ENCODE results near the gene VAC14.

Gene VAC14

DNA sequence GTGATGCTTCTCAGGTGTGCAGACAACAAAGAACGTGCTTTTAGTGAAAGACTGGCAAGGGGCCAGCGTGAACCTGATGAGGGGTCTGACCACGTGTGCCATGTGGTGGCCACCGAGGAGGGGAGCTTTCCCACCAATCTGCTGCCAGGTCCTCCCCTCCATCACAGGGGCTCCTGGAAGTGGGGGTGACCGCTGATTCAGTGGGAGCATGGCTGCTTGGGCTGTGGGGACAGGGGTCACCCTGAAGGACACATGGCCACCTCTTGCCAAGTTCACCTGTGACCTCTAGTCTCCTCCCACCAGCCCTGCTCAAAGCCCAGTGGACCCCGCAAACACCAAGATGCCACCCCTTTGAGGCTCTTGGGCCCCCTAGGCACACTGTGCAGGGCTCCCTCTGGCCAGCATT lies 77.2 kb downstream of the VAC14 start:
- no peak for DNase-seq

DNA sequence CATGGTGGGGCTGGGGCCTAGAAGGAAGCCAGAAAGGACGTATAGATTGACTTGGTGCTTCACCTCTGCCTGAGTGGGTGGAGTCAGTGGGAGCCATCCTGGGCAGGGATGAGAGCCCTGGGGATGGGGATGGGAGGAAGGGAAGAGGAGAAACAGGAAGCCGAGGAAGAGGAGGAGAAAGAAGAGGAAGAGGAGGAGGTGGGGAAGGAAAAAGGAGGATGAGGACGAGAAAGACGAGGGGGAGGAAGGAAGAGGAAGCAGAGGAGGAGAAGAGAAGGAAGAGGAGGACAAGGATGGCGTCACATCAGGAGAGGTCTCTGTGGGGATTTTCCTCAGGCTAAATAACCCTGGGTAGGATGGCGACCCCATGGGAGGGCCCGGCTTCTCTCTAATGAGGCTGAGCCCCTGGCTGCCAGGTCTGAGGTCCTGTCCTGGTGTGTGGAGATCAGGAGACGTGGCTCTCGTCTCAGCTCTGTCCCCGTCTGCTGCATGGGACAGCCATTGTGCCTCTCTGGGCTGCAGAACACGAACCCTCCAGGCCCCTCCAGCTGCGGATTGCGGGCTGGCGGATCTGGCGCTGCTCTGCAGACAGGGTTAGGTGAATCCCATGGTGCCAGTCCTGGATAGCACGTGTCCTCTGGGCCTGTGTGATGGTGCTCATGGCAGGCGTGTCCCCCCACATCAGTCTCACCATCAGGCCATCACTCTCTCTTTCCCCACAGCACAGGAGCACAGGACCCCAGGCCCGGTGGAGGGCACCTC lies 79.6 kb downstream of the VAC14 start:
- no peak for DNase-seq

- DNase-seq = no peak
Observed at GRCh38 chr16:70720425-70721201, 80.3 kb downstream of the VAC14 start.

GRCh38 chr16:70717065-70717464 lies 83.9 kb downstream of the VAC14 start:
- no peak for DNase-seq

- no peak for DNase-seq
Observed at GRCh38 chr16:70715860-70716357, 85.0 kb downstream of the VAC14 start.

- no peak for DNase-seq
Observed at GRCh38 chr16:70715055-70715858, 85.7 kb downstream of the VAC14 start.

- no peak for DNase-seq
Observed at GRCh38 chr16:70714581-70715054, 86.3 kb downstream of the VAC14 start.

DNA sequence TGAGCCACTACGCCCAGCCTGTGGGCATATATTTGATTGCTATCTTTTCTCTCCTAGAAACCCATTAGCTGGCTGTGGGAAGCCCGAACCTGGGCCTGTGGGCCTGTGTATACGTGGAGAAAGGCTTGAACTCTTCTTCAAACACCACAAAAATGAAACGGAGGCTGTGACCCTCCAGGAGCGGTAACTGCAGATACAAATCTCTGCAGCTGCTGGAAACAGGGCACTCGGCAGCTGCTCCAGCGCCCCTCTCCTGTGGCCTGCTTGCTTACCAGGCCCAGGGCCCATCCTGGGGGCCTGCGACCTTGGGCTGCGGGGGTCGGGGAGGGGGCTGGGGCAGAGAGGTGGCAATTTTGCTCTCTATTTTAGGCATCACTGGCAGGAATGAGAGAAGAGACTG lies 87.1 kb downstream of the VAC14 start:
- DNase-seq = no peak

DNA sequence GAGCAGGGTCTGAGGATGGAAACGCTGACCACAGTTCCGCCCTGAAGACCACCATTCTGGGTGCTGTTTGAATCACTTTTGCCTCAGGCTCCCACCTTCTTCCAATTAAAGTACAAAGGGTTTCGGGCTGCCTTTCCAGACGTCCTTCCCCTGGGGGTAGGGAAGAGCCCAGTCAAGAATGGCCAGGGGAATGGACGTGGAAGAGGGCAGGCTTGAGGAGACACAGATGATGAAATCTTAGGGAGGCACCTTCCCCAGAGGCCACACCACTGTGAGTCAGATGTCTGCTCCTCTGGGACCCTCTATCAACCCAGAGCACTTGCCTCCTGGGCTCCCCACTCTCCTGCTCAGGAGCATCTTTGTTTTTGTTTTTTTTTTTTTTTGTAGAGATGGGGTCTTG lies 87.6 kb downstream of the VAC14 start:
- no peak for DNase-seq

- no peak for DNase-seq
Observed at GRCh38 chr16:70712942-70713341, 88.0 kb downstream of the VAC14 start.

DNA sequence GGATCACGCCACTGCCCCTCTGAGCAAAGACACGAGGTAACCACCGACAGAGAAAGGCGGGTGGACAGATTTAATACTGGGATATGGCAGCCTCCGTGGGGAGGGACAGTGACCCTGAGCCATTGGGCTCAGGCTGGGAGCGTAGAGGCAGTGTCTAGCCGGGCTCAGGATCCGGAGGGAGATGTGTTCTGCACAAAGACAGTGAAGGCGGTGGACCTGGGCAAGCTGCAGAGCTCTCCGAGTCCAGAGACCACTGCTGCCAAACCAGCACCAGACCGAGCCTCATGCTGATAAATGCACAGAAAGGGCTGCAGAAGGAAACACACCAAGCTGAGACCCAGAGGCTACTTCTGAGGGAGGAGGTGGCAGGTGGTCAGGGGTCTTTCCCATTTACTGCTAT lies 88.6 kb downstream of the VAC14 start:
- no peak for DNase-seq

GRCh38 chr16:70711211-70712031 lies 89.5 kb downstream of the VAC14 start:
- no peak for DNase-seq

DNA sequence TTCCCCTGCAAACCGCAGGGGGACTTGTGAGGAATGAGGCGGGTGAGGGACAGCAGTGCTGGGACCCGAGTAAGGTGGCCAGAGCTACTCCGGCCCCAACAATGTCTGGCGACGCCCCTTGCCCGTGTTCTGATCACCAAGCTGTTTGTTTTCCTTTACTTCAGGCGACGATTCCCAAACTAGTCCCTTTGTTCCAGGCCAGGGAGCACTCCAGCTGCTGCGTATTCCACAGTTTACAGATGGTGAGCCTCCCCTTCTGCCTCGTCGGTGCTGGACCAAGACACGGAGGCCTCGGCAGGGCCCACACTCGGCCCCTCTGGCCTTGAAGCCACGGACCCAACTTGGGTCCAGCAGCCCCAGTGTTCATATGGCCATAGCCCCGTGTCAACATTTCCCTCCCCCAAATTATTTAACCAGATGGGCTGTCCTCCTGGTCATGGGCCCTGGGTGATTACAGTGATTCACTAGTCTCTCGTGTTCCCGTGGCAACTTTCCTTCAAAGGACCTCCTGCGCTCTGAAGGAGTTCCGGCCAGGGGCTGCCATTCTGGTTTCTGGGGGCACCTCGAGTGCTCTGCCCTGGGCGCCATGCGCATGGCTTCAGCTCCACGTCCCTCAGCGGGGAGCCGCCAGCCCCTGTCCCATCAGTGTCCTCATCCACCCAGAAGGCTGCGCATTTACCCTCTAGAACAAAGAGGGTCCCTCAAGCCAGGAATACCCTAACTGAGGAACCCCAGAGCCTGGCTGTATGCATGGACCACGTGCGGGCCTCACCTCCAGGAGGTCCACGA lies 90.3 kb downstream of the VAC14 start:
- DNase-seq = no peak

GRCh38 chr16:70709942-70710341 lies 91.0 kb downstream of the VAC14 start:
- no peak for DNase-seq

- DNase-seq = no peak
Observed at GRCh38 chr16:70709457-70709856, 91.5 kb downstream of the VAC14 start.

DNA sequence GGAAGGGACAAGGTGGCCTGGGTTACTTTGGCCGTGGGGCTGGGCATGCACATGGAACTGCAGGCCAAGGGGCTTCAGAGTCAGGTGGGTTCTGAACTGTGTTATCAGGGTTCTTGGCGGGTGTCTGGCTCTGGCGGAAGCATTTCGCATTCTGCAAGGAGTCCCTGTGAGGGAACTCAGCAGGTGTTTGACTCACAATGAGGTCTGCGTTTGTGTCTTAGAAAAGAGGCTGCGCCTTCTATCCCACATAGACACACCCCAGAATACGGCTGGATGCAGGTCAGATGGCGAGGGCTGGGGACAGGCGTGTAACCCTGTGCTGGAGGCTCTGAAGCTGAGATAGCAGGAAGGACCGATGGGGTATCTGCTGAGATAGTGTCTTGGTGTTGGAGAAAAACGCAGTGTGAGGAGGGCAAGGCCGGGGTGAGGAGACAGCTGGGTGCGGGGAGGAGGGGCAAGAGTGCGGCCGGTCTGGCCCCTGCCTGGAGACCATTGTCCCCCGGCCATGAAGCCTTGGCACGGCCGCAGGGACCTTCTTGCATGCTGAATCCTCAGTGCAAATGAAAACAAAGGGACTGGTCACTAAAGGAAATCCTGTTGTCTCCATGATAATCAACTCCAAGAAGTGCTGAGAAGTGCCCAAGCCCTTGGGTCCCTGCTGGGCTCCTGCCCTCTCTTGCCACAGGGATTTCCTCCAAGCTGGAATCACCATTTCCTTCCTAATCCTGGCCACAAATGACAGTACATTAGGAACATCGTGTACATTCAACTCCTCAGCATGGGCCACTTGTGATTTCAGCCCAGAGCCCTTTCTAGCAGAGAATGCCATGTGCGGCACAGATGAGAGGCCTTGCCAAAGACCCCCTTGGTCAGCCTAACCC lies 92.4 kb downstream of the VAC14 start:
- no peak for DNase-seq

- DNase-seq = no peak
Observed at GRCh38 chr16:70706948-70707465, 94.0 kb downstream of the VAC14 start.

DNA sequence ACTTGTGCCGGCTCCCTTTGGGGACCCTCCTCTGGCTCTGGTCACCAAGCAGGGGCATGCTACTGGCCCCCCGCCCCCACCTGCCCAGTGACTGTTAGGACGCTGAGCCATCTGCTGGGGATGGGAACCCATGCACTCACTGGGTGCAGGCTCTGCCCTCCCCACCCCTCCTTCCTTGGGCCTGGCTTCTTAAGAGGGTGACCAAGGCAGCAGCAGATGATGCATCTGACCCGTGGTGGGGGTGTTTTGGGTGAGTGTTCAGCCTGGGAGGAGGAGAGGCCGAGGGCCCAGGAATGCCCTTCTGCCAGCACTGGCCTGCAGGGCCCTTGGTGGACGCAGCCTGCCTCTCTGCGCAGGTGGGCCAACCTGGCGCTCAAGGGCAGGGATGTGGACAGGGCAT lies 95.9 kb downstream of the VAC14 start:
- no peak for DNase-seq

DNA sequence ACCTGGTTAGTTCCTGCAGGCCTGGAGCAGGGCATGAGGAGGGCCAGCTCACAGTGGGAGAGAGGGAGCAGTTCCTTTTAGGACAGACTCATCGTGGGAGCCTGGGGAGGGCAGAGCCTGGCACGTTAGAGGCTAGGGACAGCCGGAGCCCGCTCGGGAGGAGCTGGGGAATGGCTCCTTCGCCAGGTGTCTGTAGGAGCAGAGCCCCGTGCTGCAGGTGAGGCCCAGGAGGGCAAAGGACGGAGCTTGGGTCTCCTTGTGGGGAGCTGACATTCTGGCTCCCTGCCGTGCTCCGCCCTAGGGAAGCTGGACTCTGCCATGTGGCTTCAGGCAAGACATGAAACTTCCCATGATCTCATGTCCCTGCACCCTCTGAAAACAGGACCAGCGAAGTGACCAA lies 96.4 kb downstream of the VAC14 start:
- DNase-seq = no peak

DNA sequence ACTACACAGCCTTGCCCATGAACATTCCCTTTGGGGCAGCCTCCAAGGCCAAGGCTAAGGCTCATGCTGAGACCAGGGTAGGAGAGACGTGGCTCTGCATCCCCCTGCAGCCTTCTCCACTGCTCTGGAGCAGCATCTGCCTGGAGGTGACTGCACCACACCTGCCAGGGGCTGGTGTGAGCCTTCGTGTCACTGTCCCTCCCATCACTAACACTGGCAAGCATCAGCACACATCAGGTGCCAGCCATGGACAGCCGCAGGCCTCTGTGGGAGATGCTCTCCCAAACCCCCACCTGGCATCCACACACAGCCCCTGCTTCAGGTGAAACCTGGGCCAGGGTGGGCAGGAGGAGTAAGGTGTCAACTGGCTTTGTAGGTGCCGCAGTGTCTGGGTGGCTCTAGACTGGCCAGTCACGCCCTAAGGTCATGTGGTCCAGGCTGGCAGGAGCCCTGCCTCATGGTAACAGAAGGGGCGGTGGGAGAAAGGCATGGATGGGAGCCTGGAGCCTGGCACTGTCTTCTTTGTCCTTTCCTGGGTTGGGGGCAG lies 97.0 kb downstream of the VAC14 start:
- no peak for DNase-seq
